ENCODE measurements around the gene RUVBL2. TPM values are rescaled to one million over a fixed set of nuclear protein-coding genes. Genes with fewer than 3 reads are reported as not detected.

Gene RUVBL2
- total RNA-seq, 1 experiment from 2014 or later = 270 TPM

- intact Hi-C loops (cut with micrococcal nuclease) = no loop called here
- no peak overlapping the region for H2AFZ ChIP-seq (ENCODE audit: low read depth, low read length, poor library complexity, severe bottlenecking)
- ATAC-seq (no peak), DNase-seq (ENCODE audit: low read depth, low spot score) (no peak)
- no peaks in the 10 kb centered on the region for H4K20me1 ChIP-seq (ENCODE audit: insufficient read depth)
- H3K4me2 ChIP-seq (ENCODE audit: low read length) = no peak overlapping the region
- no peaks in the 10 kb centered on the region for H3K9me2 ChIP-seq (ENCODE audit: insufficient read depth)
- ChIA-PET RAD21 (ENCODE audit: low non-redundant PET in 1 of 2, low total read pairs in 2 of 2, uncharacterized antibody in 2 of 2, unreplicated experiment in 2 of 2) (interaction anchor here in 1 of 2 experiments (0.7 kb wide), 1 partner anchor 132 kb away, joined by 3 read pairs; no protein-coding TSS in a partner anchor), CTCF (interaction anchor here (1.0 to 3.1 kb wide), 2 partner anchors 16 to 54 kb away, joined by 3 to 14 read pairs; partner anchors contain the start of genes CGB2, GYS1 and RUVBL2), POLR2A (interaction anchor here (0.6 to 1.3 kb wide), 2 partner anchors 105 to 137 kb away, joined by 3 read pairs; partner anchors contain the start of gene PPP1R15A)
- H3K9ac ChIP-seq (ENCODE audit: low read length) = no peak overlapping the region
- H3K27me3 ChIP-seq (ENCODE audit: insufficient read depth, low read length) = no peaks in the 10 kb centered on the region
- H3K4me1 ChIP-seq (ENCODE audit: control insufficient read depth in 1 of 2, insufficient read depth in 2 of 2, low read length in 2 of 2) = peaks cover 5 to 14% of the 10 kb centered on the region in 2 experiments; a peak in 3 of 4 replicates
- no TSS peak for BruUV-seq (replicated peaks)
- H3K4me3 ChIP-seq (replicated peaks in 1 of 2; ENCODE audit: low read depth in 1 of 2, low read length in 2 of 2) = no peak overlapping the region
- no peak for TF ChIP-seq CEBPB (IDR thresholded peaks at IDR 0.05; ENCODE audit: low read depth)
- TF ChIP-seq, protein P1, sequence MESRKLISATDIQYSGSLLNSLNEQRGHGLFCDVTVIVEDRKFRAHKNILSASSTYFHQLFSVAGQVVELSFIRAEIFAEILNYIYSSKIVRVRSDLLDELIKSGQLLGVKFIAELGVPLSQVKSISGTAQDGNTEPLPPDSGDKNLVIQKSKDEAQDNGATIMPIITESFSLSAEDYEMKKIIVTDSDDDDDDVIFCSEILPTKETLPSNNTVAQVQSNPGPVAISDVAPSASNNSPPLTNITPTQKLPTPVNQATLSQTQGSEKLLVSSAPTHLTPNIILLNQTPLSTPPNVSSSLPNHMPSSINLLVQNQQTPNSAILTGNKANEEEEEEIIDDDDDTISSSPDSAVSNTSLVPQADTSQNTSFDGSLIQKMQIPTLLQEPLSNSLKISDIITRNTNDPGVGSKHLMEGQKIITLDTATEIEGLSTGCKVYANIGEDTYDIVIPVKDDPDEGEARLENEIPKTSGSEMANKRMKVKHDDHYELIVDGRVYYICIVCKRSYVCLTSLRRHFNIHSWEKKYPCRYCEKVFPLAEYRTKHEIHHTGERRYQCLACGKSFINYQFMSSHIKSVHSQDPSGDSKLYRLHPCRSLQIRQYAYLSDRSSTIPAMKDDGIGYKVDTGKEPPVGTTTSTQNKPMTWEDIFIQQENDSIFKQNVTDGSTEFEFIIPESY (IDR thresholded peaks at IDR 0.05; ENCODE audit: extremely low read depth, insufficient replicate concordance, low read length) = no peak
- no peak for TF ChIP-seq TCF7L2 (IDR thresholded peaks at IDR 0.05; ENCODE audit: borderline replicate concordance, extremely low read depth, insufficient read depth, insufficient read length)
- no peak for TF ChIP-seq RAD21 (IDR thresholded peaks at IDR 0.05; ENCODE audit: low read depth)
- TF ChIP-seq SIN3A (IDR thresholded peaks at IDR 0.05; ENCODE audit: low read depth) = no peak
- no peak for TF ChIP-seq EZH2phosphoT487 (IDR thresholded peaks at IDR 0.05; ENCODE audit: borderline replicate concordance)
- H3K27ac ChIP-seq (ENCODE audit: low read depth, low read length) = no peak overlapping the region
- no peaks in the 10 kb centered on the region for H3K9me3 ChIP-seq (ENCODE audit: control insufficient read depth in 1 of 2, insufficient read depth in 1 of 2, low read depth in 1 of 2, low read length in 2 of 2)
- H3K36me3 ChIP-seq (ENCODE audit: control insufficient read depth in 1 of 2, insufficient read depth in 2 of 2, low read length in 2 of 2) = peaks cover 15 to 23% of the 10 kb centered on the region in 2 experiments; a peak in 3 of 4 replicates
- H3K79me2 ChIP-seq (ENCODE audit: insufficient read depth, low read length) = no peaks in the 10 kb centered on the region
These were observed 16.6 kb upstream of the RUVBL2 start for GRCh38 chr19:48977061-48977460.

- CTCF ChIA-PET = interaction anchor here (3.7 kb wide), 1 partner anchor 11 kb away, joined by 29 read pairs; the partner anchor contains the start of genes GYS1 and RUVBL2
- no peak overlapping the region for H3K4me2 ChIP-seq (ENCODE audit: low read length)
These were observed 11.4 kb upstream of the RUVBL2 start for GRCh38 chr19:48982280-48982679.

More at GRCh38 chr19:48982280-48982679, 11.4 kb upstream of the RUVBL2 start:
- Histone ChIP-seq H3K79me2 (ENCODE audit: insufficient read depth, low read length) (no peaks in the 10 kb centered on the region), H3K4me3 (replicated peaks in 1 of 2; ENCODE audit: low read depth in 1 of 2, low read length in 2 of 2) (no peak overlapping the region), H3K9ac (ENCODE audit: low read length) (no peak overlapping the region), H4K20me1 (ENCODE audit: insufficient read depth) (no peaks in the 10 kb centered on the region), H2AFZ (ENCODE audit: low read depth, low read length, poor library complexity, severe bottlenecking) (no peak overlapping the region), H3K36me3 (ENCODE audit: control insufficient read depth in 1 of 2, insufficient read depth in 2 of 2, low read length in 2 of 2) (peaks cover 14 to 29% of the 10 kb centered on the region in 2 experiments; a peak in 3 of 4 replicates), H3K27me3 (ENCODE audit: insufficient read depth, low read length) (no peaks in the 10 kb centered on the region), H3K27ac (ENCODE audit: low read depth, low read length) (no peak overlapping the region), H3K4me1 (ENCODE audit: control insufficient read depth in 1 of 2, insufficient read depth in 2 of 2, low read length in 2 of 2) (peaks cover 5 to 14% of the 10 kb centered on the region in 2 experiments; a peak in 3 of 4 replicates), H3K9me2 (ENCODE audit: insufficient read depth) (no peaks in the 10 kb centered on the region), H3K9me3 (ENCODE audit: control insufficient read depth in 1 of 2, insufficient read depth in 1 of 2, low read depth in 1 of 2, low read length in 2 of 2) (no peaks in the 10 kb centered on the region)
- DNase-seq (ENCODE audit: low read depth, low spot score) (no peak), ATAC-seq (no peak)
- RAD21 ChIA-PET (ENCODE audit: low non-redundant PET in 1 of 2, low total read pairs in 2 of 2, uncharacterized antibody in 2 of 2, unreplicated experiment in 2 of 2) = no interaction called here
- intact Hi-C loops (cut with micrococcal nuclease) = no loop called here
- POLR2A ChIA-PET = interaction anchor here (4.1 kb wide), 1 partner anchor 11 kb away, joined by 17 read pairs; the partner anchor contains the start of genes GYS1 and RUVBL2
- TF ChIP-seq MAX (IDR thresholded peaks at IDR 0.05) (no peak), CEBPB (IDR thresholded peaks at IDR 0.05; ENCODE audit: low read depth) (no peak), POLR2A (IDR thresholded peaks at IDR 0.05; ENCODE audit: borderline replicate concordance, extremely low read depth, insufficient read depth, insufficient read length) (no peak), CBX3 (IDR thresholded peaks at IDR 0.05; ENCODE audit: low read depth) (no peak), RAD21 (IDR thresholded peaks at IDR 0.05; ENCODE audit: low read depth) (no peak), SIN3A (IDR thresholded peaks at IDR 0.05; ENCODE audit: low read depth) (no peak), ATF3 (IDR thresholded peaks at IDR 0.05) (no peak)
- BruUV-seq (replicated peaks) = no TSS peak
